Lower leg skin (tissue), 4 donors: ENCODE data around the gene AGER. TPM values are rescaled to one million over a fixed set of nuclear protein-coding genes. Genes with fewer than 3 reads are reported as not detected.
A peak's percentile ranks its signal among the peaks of the same experiment; 100 is the strongest.

Experiments used
- DNase-seq, 2 donors: peaks; one replicate each; pipeline ENCODE4 v3.0.0-alpha.2; 2019; ENCODE audit warnings: low spot score in 2 of 2
- H3K4me3 ChIP-seq: fragments of 200-600 bp; sonication (generic); 2 replicates; pipeline ENCODE4 v1.5.1; 2017; ENCODE audit warnings: mild to moderate bottlenecking, low read depth; ENCODE audit not compliant: poor library complexity, severe bottlenecking
- CTCF ChIP-seq, 3 donors: fragments of 450-650 bp; IDR thresholded peaks; one replicate each; pipeline ENCODE4 v1.5.1; 2016; ENCODE audit warnings: antibody characterized with exemption in 3 of 3, mild to moderate bottlenecking in 3 of 3, moderate library complexity in 2 of 3
- POLR2A ChIP-seq, 2 donors: fragments of 450-650 bp; IDR thresholded peaks; one replicate each; pipeline ENCODE4 v1.6.1; 2016 to 2017; ENCODE audit warnings: antibody characterized with exemption in 2 of 2, mild to moderate bottlenecking in 1 of 2, moderate library complexity in 1 of 2
- WGBS, 2 donors: methylation state at CpG; one replicate each; pipeline ENCODE4 v1.1.5; 2018; 5-methylcytosine and 5-hydroxymethylcytosine counted together
- intact Hi-C: fragments of 100-400 bp; cut with DNase I; formaldehyde crosslinking; loops from one replicate; pipeline ENCODE4 v1.15.0; 2023; ENCODE audit warnings: low total_unique reads
- total RNA-seq, 4 donors: library from RNA; depleted of rRNA; stranded (reverse); fragments of >200 nt; gene quantifications; one replicate each; pipeline ENCODE4 v1.1.0, GENCODE V29; 2016

The AGER gene
- total RNA-seq, 4 donors from 2014 or later, result 0.56 to 4.1 (median 2.3) TPM

- DNase-seq, result no peak
- H3K4me3 ChIP-seq, result no peak overlapping the region
- no peak for TF ChIP-seq CTCF (IDR thresholded peaks at IDR 0.05)
- no peak for TF ChIP-seq POLR2A (IDR thresholded peaks at IDR 0.05)
- WGBS, 2 donors, result 42 to 46% methylated on average over 8 of the region's 8 CpGs
- intact Hi-C loops, result no loop called here
Observed at GRCh38 chr6:32151181-32151862, 32.7 kb downstream of the AGER start.

GRCh38 chr6:32149932-32150870, 33.9 kb downstream of the AGER start:
- no peak for TF ChIP-seq CTCF (IDR thresholded peaks at IDR 0.05)
- no peak for TF ChIP-seq POLR2A (IDR thresholded peaks at IDR 0.05)
- 68 to 69% methylated on average over 42 to 52 of the region's 55 CpGs for WGBS, 2 donors
- DNase-seq, result no peak
- intact Hi-C loops, result no loop called here
- H3K4me3 ChIP-seq, result no peak overlapping the region

- H3K4me3 ChIP-seq, result no peak overlapping the region
- no peak for DNase-seq
- WGBS, 2 donors, result 59 to 61% methylated on average over 35 to 47 of the region's 47 CpGs
- no peak for TF ChIP-seq POLR2A (IDR thresholded peaks at IDR 0.05)
- no peak for TF ChIP-seq CTCF (IDR thresholded peaks at IDR 0.05)
- intact Hi-C loops, result no loop called here
Observed at GRCh38 chr6:32149092-32149755, 34.8 kb downstream of the AGER start.

- 25 to 39% methylated on average over 39 of the region's 39 CpGs for WGBS, 2 donors
- H3K4me3 ChIP-seq, result no peak overlapping the region
- no peak for TF ChIP-seq CTCF (IDR thresholded peaks at IDR 0.05)
- TF ChIP-seq POLR2A (IDR thresholded peaks at IDR 0.05), result no peak
- DNase-seq, result peak; percentile 79 to 94
- intact Hi-C loops, result no loop called here
Observed at GRCh38 chr6:32148289-32149091, 35.6 kb downstream of the AGER start.

- WGBS, 2 donors, result 94 to 96% methylated on average over 4 of the region's 4 CpGs
- no peak overlapping the region for H3K4me3 ChIP-seq
- intact Hi-C loops, result no loop called here
- no peak for TF ChIP-seq CTCF (IDR thresholded peaks at IDR 0.05)
- TF ChIP-seq POLR2A (IDR thresholded peaks at IDR 0.05), result no peak
- no peak for DNase-seq
Observed at GRCh38 chr6:32147401-32148132, 36.5 kb downstream of the AGER start.
